Activated CD4-positive, alpha-beta T cell treated with anti-CD3 and anti-CD28 coated beads, Interleukin-2, Interleukin-4, amounts not matched to agents 100 ng/mL and 50 ng/mL, durations not matched to agents 16 hours and 8 hours (primary cell): Measurements from ENCODE around the gene ZNF716.
"Not testable (repeated sequence)": the region's sequence is repeated elsewhere in the genome, so short reads cannot be mapped to it uniquely, and the experiment has no call there.

ENCODE experiments used
- DNase-seq: peaks from one replicate; pipeline ENCODE4 v3.0.0-alpha.2; 2020; ENCODE audit warnings: low spot score

ZNF716 gene

GRCh38 chr7:57449904-57450303 is at the start of gene ZNF716:
ZNF716 (plus strand) TSS chr7:57450177; CDS start chr7:57450289, 112 bp downstream.
- no peak for DNase-seq

DNA sequence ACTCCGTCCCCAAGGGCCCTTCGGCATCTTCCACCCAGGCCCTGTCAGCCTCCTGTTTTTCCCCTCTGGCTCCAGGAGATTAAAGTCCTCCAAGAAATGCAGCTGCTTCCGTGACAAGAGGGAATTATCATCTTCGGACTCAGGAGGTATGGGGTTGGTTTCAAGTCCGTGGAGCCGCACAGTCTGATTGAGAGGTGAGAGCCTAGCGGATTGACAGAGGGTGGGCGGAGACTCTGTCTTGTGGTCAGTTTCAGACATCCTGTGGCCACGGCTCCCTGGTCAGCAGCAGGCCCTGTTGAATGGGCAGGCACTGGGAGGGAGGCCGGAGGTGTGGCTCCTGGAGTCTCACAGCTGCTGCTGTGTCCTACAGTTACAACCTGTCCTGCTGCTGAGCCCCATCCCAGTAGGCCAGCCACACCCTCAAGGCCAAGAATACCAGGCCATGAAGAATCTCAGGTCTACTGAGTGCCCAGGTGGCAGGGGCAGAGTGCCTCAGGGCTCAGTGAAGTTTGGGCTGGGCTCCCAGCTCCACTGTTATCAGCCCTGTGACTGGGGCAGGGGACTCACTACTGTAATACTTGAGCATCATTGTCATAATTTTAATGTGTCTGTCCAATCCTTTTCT is 49.3 kb upstream of the ZNF716 start:
- DNase-seq, result no peak

DNA sequence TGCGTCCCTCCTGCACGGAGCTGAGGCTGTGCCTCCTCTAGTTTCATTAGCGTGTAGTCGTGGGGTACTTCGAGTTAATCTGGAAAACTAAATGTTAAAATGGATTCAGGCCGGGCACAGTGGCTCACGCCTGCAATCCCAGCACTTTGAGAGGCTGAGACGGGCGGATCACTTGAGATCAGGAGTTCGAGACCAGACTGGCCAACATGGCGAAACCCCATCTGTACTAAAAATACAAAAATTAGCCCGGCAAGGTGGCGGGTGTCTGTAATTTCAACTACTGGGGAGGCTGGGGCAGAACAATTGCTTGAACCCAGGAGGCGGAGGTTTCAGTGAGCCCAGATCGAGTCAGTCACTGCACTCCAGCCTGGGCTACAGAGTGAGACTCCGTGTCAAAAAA is 46.9 kb upstream of the ZNF716 start:
- DNase-seq, result not testable (repeated sequence)

- DNase-seq, result no peak
Measured at GRCh38 chr7:57403601-57404342, 46.2 kb upstream of the ZNF716 start.

DNA sequence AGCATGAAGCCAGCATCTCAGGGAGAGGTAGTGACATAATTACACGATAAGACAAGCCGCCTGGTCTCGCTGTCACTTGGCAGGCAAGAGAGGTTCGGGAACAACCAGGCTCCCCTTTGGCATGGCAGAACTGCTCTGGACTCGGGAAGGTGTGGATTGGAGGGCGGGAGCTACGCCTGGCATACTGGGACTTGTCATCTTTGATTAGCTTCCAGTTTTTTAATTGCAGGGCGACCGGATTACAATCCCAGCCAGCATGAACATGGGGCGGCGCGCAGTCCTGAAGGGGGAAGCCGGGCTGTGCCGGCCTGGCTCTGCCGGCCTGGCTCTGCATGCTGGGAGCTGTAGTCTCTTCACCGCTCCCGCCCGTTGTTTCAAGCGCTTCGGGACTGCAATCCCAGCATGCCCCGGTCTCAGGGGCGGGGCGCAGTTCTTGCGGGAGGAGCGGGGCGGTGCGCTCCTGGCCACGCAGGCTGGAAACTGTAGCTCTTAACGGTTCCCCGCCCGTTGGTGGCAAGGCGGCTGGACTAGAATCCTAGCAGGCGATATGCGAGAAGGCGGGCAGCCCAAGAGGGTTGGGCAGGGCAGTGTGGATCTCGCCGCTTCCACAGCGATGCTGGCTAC is 45.5 kb upstream of the ZNF716 start:
- DNase-seq, result no peak

- DNase-seq, result no peak
Measured at GRCh38 chr7:57404967-57405421, 45.0 kb upstream of the ZNF716 start.

DNA sequence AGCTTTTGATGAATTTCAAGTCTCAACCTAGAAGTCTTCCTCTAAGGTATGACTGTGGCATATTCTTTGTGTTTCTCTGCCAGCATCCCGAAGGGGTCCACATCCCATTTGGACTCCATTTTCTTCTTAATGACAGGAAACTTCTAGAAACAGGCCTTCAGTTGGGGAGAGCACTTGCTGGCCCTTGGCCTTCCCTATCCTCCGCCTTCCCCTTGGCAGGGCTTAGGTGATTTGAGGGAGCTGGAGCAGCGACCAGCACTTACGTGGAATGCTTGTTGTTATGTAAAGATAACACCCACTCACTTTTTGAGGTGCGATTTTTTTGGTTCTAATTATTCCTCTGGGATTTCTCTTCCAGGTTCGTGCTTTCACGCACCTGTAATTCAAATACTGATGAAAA is 42.9 kb upstream of the ZNF716 start:
- no peak for DNase-seq

GRCh38 chr7:57412168-57412567 is 37.8 kb upstream of the ZNF716 start:
- DNase-seq, result no peak

DNA sequence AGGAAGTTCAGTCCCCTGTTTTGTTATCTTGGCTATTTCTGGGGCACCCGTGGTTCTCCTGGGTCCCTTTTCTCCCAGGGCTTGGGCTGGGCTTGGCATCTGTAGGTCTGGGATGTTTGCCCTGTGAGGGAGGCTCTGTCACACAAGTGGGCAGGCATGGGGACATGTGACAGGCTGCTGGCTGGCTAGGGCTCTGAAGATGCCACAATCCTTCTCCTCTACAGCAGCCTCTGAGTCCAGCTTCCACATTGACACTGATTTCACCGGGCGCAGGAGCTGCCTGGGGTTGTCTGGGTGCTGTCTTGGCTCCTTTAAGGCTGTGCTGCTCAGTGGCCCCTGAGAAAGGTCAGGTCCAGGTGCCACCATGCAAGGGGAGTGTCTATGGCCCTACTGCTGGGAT is 37.4 kb upstream of the ZNF716 start:
- DNase-seq, result no peak

- DNase-seq, result no peak
Measured at GRCh38 chr7:57413529-57414398, 36.2 kb upstream of the ZNF716 start.

DNA sequence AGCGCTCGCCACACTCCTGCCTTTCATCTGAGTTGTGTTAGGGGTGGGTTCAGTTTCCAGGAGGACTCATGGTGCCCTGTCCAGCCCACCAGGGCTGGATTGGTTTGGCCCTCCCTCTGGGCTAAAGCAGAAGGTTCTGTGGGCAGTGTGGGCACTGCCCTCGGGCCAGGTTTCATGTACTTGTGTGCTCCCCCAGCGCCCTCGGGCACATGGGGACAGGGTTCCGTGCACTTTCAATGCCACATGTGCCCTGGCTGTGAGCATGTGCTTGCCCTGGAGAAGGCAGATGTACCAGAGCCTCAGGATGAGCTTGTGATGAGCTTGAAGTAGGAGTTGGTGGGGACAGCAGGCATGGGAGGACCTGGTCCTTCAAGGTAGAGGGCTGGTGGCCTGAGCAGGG is 35.6 kb upstream of the ZNF716 start:
- DNase-seq, result no peak

DNA sequence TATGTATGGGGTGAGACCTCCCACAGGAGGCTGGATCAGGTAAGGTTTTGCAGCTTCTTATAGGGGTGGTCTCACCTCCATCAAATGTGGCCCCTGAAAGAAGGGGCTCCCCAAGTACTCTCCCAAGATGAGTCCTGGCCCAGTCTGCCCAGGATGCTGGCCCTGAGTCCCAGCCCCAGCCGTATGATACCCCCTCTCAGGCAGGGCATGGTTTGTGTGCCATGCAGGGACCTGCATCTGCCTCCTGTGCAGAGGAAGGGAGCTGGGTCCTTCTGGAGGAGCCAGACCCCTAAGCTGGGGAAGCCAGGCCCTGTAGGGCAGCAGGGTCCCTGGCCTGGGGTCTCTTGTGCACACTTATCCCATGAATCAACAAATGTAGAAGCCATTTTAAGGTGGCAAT is 35.1 kb upstream of the ZNF716 start:
- no peak for DNase-seq

DNA sequence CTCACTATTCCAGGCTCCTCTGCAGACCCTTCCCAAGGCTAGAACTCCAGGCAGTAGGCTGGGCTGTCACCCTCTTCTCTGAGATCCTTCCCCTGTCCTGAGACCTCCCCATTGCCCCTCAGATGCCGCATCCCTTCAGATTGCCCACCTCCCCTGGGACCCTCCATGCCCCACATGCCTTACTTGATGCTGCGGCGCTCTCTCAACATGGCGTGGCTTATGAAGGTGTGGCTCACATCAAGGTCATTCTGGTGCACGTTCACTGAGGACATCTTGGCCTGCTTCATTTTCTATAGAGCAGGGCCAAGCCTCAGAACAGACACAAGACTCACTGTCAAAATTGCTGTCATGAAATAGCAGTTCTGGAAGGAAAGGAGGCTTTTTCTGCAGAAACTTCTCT is 34.7 kb upstream of the ZNF716 start:
- DNase-seq, result no peak

GRCh38 chr7:57415730-57416129 is 34.2 kb upstream of the ZNF716 start:
- no peak for DNase-seq

- no peak for DNase-seq
Measured at GRCh38 chr7:57416601-57417358, 33.2 kb upstream of the ZNF716 start.

DNA sequence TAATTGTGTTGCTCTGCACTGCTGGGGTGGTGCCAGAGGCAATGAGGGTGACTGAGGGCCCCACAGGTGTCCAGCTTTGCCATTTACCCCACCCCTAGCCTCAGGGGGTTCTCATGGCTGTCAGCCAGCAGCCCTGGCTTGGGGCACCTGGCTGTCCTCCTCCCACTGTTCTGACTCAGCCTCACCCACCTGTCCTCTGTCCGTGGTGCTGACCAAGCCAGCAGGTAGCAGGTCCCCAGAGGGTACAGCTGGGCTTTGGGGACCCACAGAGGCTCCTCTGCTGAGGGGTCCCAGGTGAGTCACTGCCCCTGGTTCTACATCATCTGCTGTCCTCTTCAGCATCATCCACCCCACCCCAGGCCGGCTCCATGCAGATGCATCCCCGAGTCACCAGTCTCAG is 32.2 kb upstream of the ZNF716 start:
- no peak for DNase-seq

GRCh38 chr7:57423768-57424167 is 26.2 kb upstream of the ZNF716 start:
- DNase-seq, result no peak

GRCh38 chr7:57424515-57425238 is 25.3 kb upstream of the ZNF716 start:
- no peak for DNase-seq

- DNase-seq, result no peak
Measured at GRCh38 chr7:57425239-57425944, 24.6 kb upstream of the ZNF716 start.

DNA sequence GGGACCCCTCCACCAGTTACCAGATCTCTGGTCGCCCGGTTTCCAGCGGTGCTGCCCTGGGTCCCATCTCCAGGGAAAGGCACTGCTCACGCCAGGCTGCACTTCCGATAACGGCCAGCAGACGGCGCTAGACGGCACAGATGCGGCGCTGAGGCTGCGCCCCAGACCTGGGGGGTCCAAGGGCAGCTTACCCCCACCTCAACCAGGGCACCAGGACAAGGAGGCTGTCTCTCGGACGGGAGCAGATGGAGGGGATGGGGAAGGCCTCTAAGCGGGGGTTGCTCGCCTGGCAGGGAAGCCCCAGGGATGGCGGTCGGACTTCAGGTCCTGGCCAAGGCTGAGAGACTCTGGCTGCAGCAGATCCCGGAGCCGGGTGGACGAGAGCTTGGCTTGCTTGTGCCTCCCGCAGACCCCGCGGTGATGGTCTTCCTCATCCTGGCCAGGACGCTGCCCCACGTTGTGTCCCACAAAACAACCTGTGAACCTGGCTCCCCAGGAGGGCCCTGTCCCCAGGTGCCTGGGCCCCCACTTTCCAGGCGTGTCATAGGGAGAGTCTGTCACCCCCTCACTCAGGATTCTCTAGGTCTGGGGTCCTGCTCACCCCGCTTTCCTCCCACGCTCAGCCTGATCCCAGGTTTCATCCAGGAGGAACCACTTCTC is 23.9 kb upstream of the ZNF716 start:
- DNase-seq, result no peak
